GM21423 (cell line): ENCODE results near the gene PTPRN2.
"Not testable (repeated sequence)": the region's sequence is repeated elsewhere in the genome, so short reads cannot be mapped to it uniquely, and the experiment has no call there.

ENCODE experiments used
- ATAC-seq: cut with Tn5 transposase; IDR thresholded peaks from one replicate; pipeline ENCODE4 v1.9.1; 2021; ENCODE audit warnings: mild to moderate bottlenecking, moderate library complexity; ENCODE audit not compliant: unreplicated experiment

Gene PTPRN2

GRCh38 chr7:157905651-157906461 is 681.8 kb downstream of the PTPRN2 start:
- no peak for ATAC-seq

GRCh38 chr7:157904866-157905570 is 682.6 kb downstream of the PTPRN2 start:
- no peak for ATAC-seq

GRCh38 chr7:157904211-157904865 is 683.3 kb downstream of the PTPRN2 start:
- ATAC-seq = no peak

DNA sequence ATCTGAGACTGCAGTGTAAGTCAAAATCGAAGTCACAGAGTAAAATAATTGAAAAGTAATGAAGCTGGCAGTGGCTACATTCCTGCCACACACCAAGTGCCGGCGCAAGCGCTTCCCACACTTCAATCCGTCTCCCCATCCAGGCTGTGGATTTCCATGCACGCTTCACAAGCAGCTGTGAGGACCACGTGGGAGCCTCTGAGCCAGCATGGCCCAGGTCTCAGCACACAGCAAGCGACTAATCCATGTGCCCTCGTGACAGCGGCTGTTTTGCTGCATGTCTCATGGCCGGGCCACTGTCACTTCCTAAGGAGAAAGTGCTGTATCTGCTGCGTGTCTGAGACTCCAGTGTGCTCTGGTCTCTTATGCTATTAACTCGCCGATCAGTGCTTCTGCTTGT is 683.9 kb downstream of the PTPRN2 start:
- ATAC-seq = no peak

DNA sequence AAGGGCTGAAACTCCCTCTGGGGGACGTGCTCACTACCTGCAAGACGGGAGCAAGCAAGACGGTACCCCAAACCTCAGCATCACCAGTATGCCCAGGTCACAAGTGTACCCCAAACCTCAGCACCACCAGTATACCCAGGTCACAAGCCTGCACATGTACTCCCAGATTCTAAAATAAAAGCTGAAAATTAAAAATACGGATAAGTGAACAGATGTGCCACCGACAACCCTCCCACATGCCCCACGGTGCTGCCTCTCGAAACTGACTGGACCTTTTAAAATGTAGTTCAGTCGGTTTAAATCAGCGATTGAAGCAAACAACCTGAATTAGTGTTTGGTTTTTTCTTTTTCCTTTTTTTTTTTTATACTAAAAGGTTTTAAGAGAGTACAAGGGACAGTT is 684.3 kb downstream of the PTPRN2 start:
- no peak for ATAC-seq

- not testable (repeated sequence) for ATAC-seq
These were observed 685.6 kb downstream of the PTPRN2 start for GRCh38 chr7:157901816-157902610.

- no peak for ATAC-seq
These were observed 686.5 kb downstream of the PTPRN2 start for GRCh38 chr7:157901166-157901565.

GRCh38 chr7:157900556-157900955 is 687.1 kb downstream of the PTPRN2 start:
- ATAC-seq = no peak

- no peak for ATAC-seq
These were observed 687.6 kb downstream of the PTPRN2 start for GRCh38 chr7:157900011-157900410.

DNA sequence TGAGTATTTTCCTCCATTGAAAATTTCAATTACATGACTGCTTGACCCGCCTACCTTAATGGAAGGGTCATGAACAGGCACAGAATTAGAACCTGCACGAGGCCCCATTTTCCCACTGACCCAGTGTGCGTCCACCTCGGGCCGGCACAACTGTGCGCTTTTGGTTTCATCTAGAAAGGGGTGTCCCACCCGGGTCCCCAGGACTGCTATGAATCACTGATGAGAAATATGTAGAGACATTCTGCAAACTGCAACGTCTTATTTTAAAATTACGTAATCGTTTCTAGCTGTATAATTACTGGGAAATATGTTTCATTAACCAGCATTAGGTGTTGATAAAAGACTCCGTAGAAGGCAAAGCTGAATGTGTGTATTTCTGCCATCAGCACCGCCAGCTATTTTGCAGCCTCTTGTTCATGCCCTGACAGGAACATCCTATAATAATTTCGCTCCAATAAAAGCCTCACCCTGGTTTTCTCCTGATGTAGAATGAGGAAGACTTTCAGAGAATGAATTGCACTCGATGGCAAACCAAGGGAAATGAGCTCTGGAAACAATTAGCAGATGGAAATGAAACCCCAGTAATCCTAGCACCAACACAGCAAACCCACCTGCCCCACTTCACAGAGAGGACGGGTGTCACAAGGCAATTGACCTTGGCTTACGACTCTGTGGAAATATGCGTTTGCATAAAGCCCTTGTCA is 688.7 kb downstream of the PTPRN2 start:
- no peak for ATAC-seq

- no peak for ATAC-seq
These were observed 689.4 kb downstream of the PTPRN2 start for GRCh38 chr7:157898261-157898660.

DNA sequence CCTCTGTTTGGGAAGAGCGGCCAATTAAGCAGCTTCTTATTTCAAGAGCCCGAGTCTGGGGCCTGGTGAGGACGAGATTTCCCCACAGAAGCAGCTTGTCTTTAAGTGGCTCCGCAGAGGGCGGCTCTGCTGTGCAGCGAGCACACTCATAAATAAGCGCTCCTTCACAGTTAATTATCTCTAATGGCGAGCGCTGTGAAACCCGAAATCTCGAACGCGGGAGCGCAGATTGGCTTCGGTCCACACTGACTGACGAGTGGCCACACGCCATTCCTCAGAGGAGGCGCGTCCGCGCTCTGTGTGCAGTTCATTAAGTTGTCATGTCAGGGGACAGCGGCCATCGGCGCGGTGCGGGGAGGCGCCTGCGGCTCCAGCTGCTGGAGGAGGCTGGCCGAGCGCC is 689.9 kb downstream of the PTPRN2 start:
- no peak for ATAC-seq

DNA sequence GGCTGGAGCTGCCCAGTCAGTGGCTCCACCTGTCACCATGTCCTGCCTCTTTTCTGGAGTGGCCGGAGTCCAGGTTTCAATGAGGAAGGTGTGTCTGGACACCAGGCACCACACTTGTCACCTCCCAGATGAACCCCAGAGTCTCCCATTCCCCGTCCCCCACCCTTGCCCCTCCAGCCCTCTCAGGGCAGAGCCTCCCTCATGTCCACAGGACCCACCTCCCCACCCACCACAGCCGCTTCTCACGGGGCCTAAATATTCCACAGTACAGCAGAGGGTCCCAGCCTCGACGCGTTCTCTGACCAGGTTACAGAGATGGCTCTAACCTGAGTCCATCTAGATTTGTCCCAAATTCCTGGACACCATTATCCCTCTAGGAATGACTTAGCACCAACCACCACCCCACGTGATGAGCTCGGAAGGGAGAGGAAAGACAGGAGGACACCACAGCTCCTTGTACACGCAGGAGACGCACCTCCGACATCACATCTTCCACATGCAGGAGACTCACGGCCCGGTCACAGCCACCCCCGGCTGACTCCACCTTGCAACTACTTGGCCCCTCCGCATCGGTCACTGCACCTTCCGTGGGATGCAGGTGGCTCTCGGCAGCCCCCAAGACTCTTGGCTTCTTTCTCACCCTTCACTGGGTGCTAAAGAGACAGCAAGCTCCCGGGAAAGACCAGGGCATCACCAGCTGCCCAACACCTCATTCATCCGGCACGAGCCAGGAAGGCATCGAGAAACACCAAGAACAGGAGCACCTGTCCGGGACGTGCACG is 690.7 kb downstream of the PTPRN2 start:
- no peak for ATAC-seq

- not testable (repeated sequence) for ATAC-seq
These were observed 691.3 kb downstream of the PTPRN2 start for GRCh38 chr7:157896376-157896675.

GRCh38 chr7:157895520-157896375 is 691.9 kb downstream of the PTPRN2 start:
- ATAC-seq = no peak

DNA sequence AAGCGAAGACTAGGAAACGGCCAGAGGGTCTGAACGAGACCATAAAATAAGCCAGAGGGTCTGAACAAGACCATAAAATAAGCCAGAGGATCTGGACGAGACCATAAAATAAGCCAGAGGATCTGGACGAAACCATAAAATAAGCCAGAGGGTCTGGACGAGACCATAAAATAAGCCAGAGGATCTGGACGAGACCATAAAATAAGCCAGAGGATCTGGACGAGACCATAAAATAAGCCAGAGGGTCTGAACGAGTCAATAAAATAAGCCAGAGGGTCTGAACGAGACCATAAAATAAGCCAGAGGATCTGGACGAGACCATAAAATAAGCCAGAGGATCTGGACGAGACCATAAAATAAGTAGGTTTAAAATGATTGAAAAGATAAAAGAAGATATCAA is 692.5 kb downstream of the PTPRN2 start:
- not testable (repeated sequence) for ATAC-seq

GRCh38 chr7:157893535-157894044 is 694.0 kb downstream of the PTPRN2 start:
- ATAC-seq = no peak

DNA sequence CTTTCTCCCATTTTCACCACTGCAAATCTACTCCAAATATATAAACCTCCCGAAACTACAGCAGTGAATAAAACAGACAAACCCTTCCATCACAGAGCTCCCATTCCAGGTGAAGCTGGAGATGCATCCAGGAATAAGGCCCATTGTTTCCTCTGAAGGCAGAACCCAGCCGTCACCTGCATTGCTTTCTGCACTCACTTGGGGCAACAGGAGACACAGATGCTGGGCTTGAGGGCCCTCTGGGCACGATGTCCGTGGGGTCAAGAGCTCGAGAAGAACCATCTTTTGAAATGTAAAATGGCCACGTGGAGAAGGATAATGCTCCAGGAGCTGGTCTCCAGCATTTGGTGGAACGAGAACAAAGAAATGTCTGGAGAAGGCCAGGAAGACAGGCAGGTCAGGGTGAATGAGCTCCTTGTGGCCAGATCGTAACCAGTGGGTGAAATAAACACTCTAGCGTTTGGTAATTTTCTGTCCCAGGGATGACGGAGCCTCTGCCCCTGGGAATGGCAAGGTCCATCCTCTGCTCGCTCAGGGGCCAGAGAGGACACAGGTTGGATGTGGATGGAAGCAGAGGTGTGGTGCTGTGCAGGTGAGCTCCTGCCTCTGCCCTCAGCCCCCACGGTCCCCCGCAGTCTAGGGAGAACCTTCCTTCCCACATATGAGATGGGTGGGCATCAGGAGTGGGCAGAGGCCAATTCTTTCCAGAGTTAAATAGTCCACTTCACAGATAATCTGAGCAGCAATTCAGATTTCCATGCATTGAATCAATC is 694.7 kb downstream of the PTPRN2 start:
- no peak for ATAC-seq
